ENCODE measurements around the gene IVL.

The IVL gene

GRCh38 chr1:152926091-152926490 lies 17.7 kb downstream of the IVL start:
- Histone ChIP-seq H3K36me3 (ENCODE audit: control insufficient read depth, insufficient read depth, low read length) (no peaks in the 10 kb centered on the region), H2AFZ (no peak overlapping the region), H3K4me2 (ENCODE audit: low read length) (no peak overlapping the region), H3K4me1 (no peaks in the 10 kb centered on the region), H3K9ac (no peak overlapping the region), H3K79me2 (no peaks in the 10 kb centered on the region), H3K4me3 (ENCODE audit: low read depth, low read length) (no peak overlapping the region), H3K9me3 (ENCODE audit: control insufficient read depth, low read length) (no peaks in the 10 kb centered on the region), H3K27ac (no peak overlapping the region), H3K27me3 (ENCODE audit: control insufficient read depth, insufficient read depth, low read length) (no peaks in the 10 kb centered on the region)
- TF ChIP-seq CTCF (IDR thresholded peaks at IDR 0.05): no peak

GRCh38 chr1:152928671-152929070 lies 20.3 kb downstream of the IVL start:
- TF ChIP-seq CTCF (IDR thresholded peaks at IDR 0.05): no peak
- Histone ChIP-seq H3K9me3 (ENCODE audit: control insufficient read depth, low read length) (no peaks in the 10 kb centered on the region), H3K27ac (no peak overlapping the region), H3K9ac (no peak overlapping the region), H3K4me2 (ENCODE audit: low read length) (no peak overlapping the region), H3K4me3 (ENCODE audit: low read depth, low read length) (no peak overlapping the region), H3K79me2 (no peaks in the 10 kb centered on the region), H3K27me3 (ENCODE audit: control insufficient read depth, insufficient read depth, low read length) (no peaks in the 10 kb centered on the region), H2AFZ (no peak overlapping the region), H3K36me3 (ENCODE audit: control insufficient read depth, insufficient read depth, low read length) (no peaks in the 10 kb centered on the region), H3K4me1 (no peaks in the 10 kb centered on the region)

- Histone ChIP-seq H3K9ac (no peak overlapping the region), H3K36me3 (ENCODE audit: control insufficient read depth, insufficient read depth, low read length) (no peaks in the 10 kb centered on the region), H3K9me3 (ENCODE audit: control insufficient read depth, low read length) (no peaks in the 10 kb centered on the region), H3K4me3 (ENCODE audit: low read depth, low read length) (no peak overlapping the region), H2AFZ (no peak overlapping the region), H3K4me2 (ENCODE audit: low read length) (no peak overlapping the region), H3K79me2 (no peaks in the 10 kb centered on the region), H3K4me1 (no peaks in the 10 kb centered on the region), H3K27ac (no peak overlapping the region), H3K27me3 (ENCODE audit: control insufficient read depth, insufficient read depth, low read length) (no peaks in the 10 kb centered on the region)
- TF ChIP-seq CTCF (IDR thresholded peaks at IDR 0.05): no peak
These were observed 23.9 kb downstream of the IVL start for GRCh38 chr1:152932170-152932811.

GRCh38 chr1:152933196-152933595 lies 24.9 kb downstream of the IVL start:
- no peak for TF ChIP-seq CTCF (IDR thresholded peaks at IDR 0.05)
- H3K9ac ChIP-seq: no peak overlapping the region
- no peaks in the 10 kb centered on the region for H3K79me2 ChIP-seq

GRCh38 chr1:152940614-152941013 lies 32.3 kb downstream of the IVL start:
- no peaks in the 10 kb centered on the region for H3K4me1 ChIP-seq
- H3K79me2 ChIP-seq: no peaks in the 10 kb centered on the region
- no peak overlapping the region for H3K4me2 ChIP-seq (ENCODE audit: low read length)
- H2AFZ ChIP-seq: no peak overlapping the region
- no peaks in the 10 kb centered on the region for H3K36me3 ChIP-seq (ENCODE audit: control insufficient read depth, insufficient read depth, low read length)
- H3K27ac ChIP-seq: no peak overlapping the region
- H3K27me3 ChIP-seq (ENCODE audit: control insufficient read depth, insufficient read depth, low read length): no peaks in the 10 kb centered on the region
- no peak for TF ChIP-seq CTCF (IDR thresholded peaks at IDR 0.05)
- H3K4me3 ChIP-seq (ENCODE audit: low read depth, low read length): no peak overlapping the region
- H3K9me3 ChIP-seq (ENCODE audit: control insufficient read depth, low read length): no peaks in the 10 kb centered on the region
- H3K9ac ChIP-seq: no peak overlapping the region

More at GRCh38 chr1:152933196-152933595, 24.9 kb downstream of the IVL start:
- no peak overlapping the region for H3K4me2 ChIP-seq (ENCODE audit: low read length)
- H3K27ac ChIP-seq: no peak overlapping the region
- no peaks in the 10 kb centered on the region for H3K9me3 ChIP-seq (ENCODE audit: control insufficient read depth, low read length)
- H3K4me1 ChIP-seq: no peaks in the 10 kb centered on the region
- no peaks in the 10 kb centered on the region for H3K27me3 ChIP-seq (ENCODE audit: control insufficient read depth, insufficient read depth, low read length)
- H3K4me3 ChIP-seq (ENCODE audit: low read depth, low read length): no peak overlapping the region
- H3K36me3 ChIP-seq (ENCODE audit: control insufficient read depth, insufficient read depth, low read length): no peaks in the 10 kb centered on the region
- H2AFZ ChIP-seq: no peak overlapping the region

Data from parathyroid adenoma (tissue), 2 donors.